Nephron progenitor cell (in vitro differentiated cells): Measurements from ENCODE around the gene SMIM23.

Source experiments
- DNase-seq: peaks from one replicate; pipeline ENCODE4 v3.0.0; 2021
- H3K27ac Mint-ChIP-seq: 2 replicates; pipeline ENCODE4 v1.8.0; 2021; ENCODE audit warnings: mild to moderate bottlenecking, moderate library complexity, mixed read lengths
- H3K27me3 Mint-ChIP-seq: 2 replicates; pipeline ENCODE4 v1.8.0; 2021; ENCODE audit warnings: mild to moderate bottlenecking, low read depth, mixed read lengths; ENCODE audit not compliant: poor library complexity
- H3K36me3 Mint-ChIP-seq: 2 replicates; pipeline ENCODE4 v1.8.0; 2021; ENCODE audit warnings: low read depth, mixed read lengths
- H3K4me1 Mint-ChIP-seq: 2 replicates; pipeline ENCODE4 v1.8.0; 2021; ENCODE audit warnings: mixed read lengths
- H3K4me3 Mint-ChIP-seq: 2 replicates; pipeline ENCODE4 v1.8.0; 2021; ENCODE audit warnings: mild to moderate bottlenecking, moderate library complexity, mixed read lengths
- H3K9me3 Mint-ChIP-seq: 2 replicates; pipeline ENCODE4 v1.8.0; 2021; ENCODE audit warnings: mild to moderate bottlenecking, moderate library complexity, mixed read lengths
- CTCF ChIP-seq: fragments of 200-600 bp; sonication (generic); IDR thresholded peaks from 2 replicates; pipeline ENCODE4 v1.5.0; 2021; ENCODE audit warnings: antibody characterized with exemption

Gene SMIM23

GRCh38 chr5:171832775-171833174, 47.2 kb downstream of the SMIM23 start:
- Mint-ChIP-seq H3K9me3 (peaks cover 39% of the 10 kb centered on the region), H3K27me3 (peaks cover 3% of the 10 kb centered on the region), H3K4me3 (no peak overlapping the region), H3K4me1 (no peaks in the 10 kb centered on the region), H3K36me3 (peaks cover 23% of the 10 kb centered on the region), H3K27ac (no peak overlapping the region)
- DNase-seq = no peak
- no peak for TF ChIP-seq CTCF

GRCh38 chr5:171834461-171834860, 48.8 kb downstream of the SMIM23 start:
- peaks cover 30% of the 10 kb centered on the region for H3K9me3 Mint-ChIP-seq
- DNase-seq = no peak
- peaks cover 10% of the 10 kb centered on the region for H3K27me3 Mint-ChIP-seq
- H3K4me3 Mint-ChIP-seq = no peak overlapping the region
- no peak overlapping the region for H3K27ac Mint-ChIP-seq
- peaks cover 23% of the 10 kb centered on the region for H3K36me3 Mint-ChIP-seq
- H3K4me1 Mint-ChIP-seq = no peaks in the 10 kb centered on the region
- TF ChIP-seq CTCF = no peak

GRCh38 chr5:171835066-171835465, 49.4 kb downstream of the SMIM23 start:
- Mint-ChIP-seq H3K4me3 (no peak overlapping the region), H3K9me3 (peaks cover 27% of the 10 kb centered on the region), H3K27me3 (peaks cover 13% of the 10 kb centered on the region), H3K27ac (no peak overlapping the region), H3K36me3 (peaks cover 23% of the 10 kb centered on the region), H3K4me1 (no peaks in the 10 kb centered on the region)
- no peak for TF ChIP-seq CTCF
- DNase-seq = no peak

GRCh38 chr5:171837522-171837921, 51.9 kb downstream of the SMIM23 start:
- no peak for DNase-seq
- Mint-ChIP-seq H3K4me3 (no peak overlapping the region), H3K27me3 (peaks cover 18% of the 10 kb centered on the region), H3K4me1 (peaks cover 20% of the 10 kb centered on the region), H3K36me3 (peaks cover 22% of the 10 kb centered on the region), H3K9me3 (peaks cover 13% of the 10 kb centered on the region), H3K27ac (no peak overlapping the region)
- no peak for TF ChIP-seq CTCF

GRCh38 chr5:171838066-171838465, 52.4 kb downstream of the SMIM23 start:
- H3K4me3 Mint-ChIP-seq = no peak overlapping the region
- no peak overlapping the region for H3K27ac Mint-ChIP-seq
- DNase-seq = no peak
- no peak for TF ChIP-seq CTCF
- peaks cover 17% of the 10 kb centered on the region for H3K36me3 Mint-ChIP-seq
- peaks cover 20% of the 10 kb centered on the region for H3K4me1 Mint-ChIP-seq
- peaks cover 8% of the 10 kb centered on the region for H3K9me3 Mint-ChIP-seq
- peaks cover 18% of the 10 kb centered on the region for H3K27me3 Mint-ChIP-seq

- H3K36me3 Mint-ChIP-seq = peaks cover 12% of the 10 kb centered on the region
- peaks cover 20% of the 10 kb centered on the region for H3K4me1 Mint-ChIP-seq
- no peak for DNase-seq
- H3K27ac Mint-ChIP-seq = no peak overlapping the region
- H3K27me3 Mint-ChIP-seq = peaks cover 20% of the 10 kb centered on the region
- peaks cover 3% of the 10 kb centered on the region for H3K9me3 Mint-ChIP-seq
- H3K4me3 Mint-ChIP-seq = no peak overlapping the region
- no peak for TF ChIP-seq CTCF
Measured at GRCh38 chr5:171839112-171839511, 53.5 kb downstream of the SMIM23 start.
